GM23338 (cell line): ENCODE data around the gene RRP36. TPM values are rescaled to one million over a fixed set of nuclear protein-coding genes. Genes with fewer than 3 reads are reported as not detected.
A peak's percentile ranks its signal among the peaks of the same experiment; 100 is the strongest.

ENCODE experiments used
- ATAC-seq: fragments of 200-7000 bp; cut with Tn5 transposase; 3 replicates; pipeline ENCODE4 v1.9.1; 2020
- DNase-seq: peaks from one replicate; pipeline ENCODE4 v3.0.0-alpha.2; 2015; ENCODE audit warnings: low spot score
- H2AFZ ChIP-seq: fragments of 200-600 bp; sonication (generic); 2 replicates; pipeline ENCODE4 v1.8.0; 2016; ENCODE audit warnings: antibody characterized with exemption, mild to moderate bottlenecking, moderate library complexity
- H3F3A ChIP-seq: fragments of 200-600 bp; sonication (generic); replicated peaks from 2 replicates; pipeline ENCODE4 v1.8.0; 2017; ENCODE audit warnings: antibody characterized with exemption, mixed run types, low read depth
- H3K27ac ChIP-seq: fragments of 200-600 bp; sonication (generic); 2 replicates; pipeline ENCODE4 v1.6.1; 2016; ENCODE audit warnings: low read depth
- H3K27me3 ChIP-seq: fragments of 200-600 bp; sonication (generic); 2 replicates; pipeline ENCODE4 v1.8.0; 2016; ENCODE audit warnings: mild to moderate bottlenecking, mixed run types, moderate library complexity; ENCODE audit not compliant: insufficient read depth
- H3K36me3 ChIP-seq: fragments of 200-600 bp; sonication (generic); 2 replicates; pipeline ENCODE4 v1.8.0; 2016; ENCODE audit warnings: mild to moderate bottlenecking; ENCODE audit not compliant: insufficient read depth
- H3K4me1 ChIP-seq: fragments of 200-600 bp; sonication (generic); 2 replicates; pipeline ENCODE4 v1.8.0; 2016; ENCODE audit warnings: mild to moderate bottlenecking, moderate library complexity; ENCODE audit not compliant: insufficient read depth
- H3K4me2 ChIP-seq: fragments of 200-600 bp; sonication (generic); 2 replicates; pipeline ENCODE4 v1.7.1; 2017; ENCODE audit warnings: mixed run types
- H3K4me3 ChIP-seq: fragments of 200-600 bp; sonication (generic); 2 replicates; pipeline ENCODE4 v1.6.1; 2016; ENCODE audit warnings: mixed run types
- H3K79me2 ChIP-seq: fragments of 200-600 bp; sonication (generic); replicated peaks from 2 replicates; pipeline ENCODE4 v1.8.0; 2017; ENCODE audit warnings: mild to moderate bottlenecking; ENCODE audit not compliant: insufficient read depth
- H3K9me2 ChIP-seq: fragments of 200-600 bp; sonication (generic); 2 replicates; pipeline ENCODE4 v1.8.0; 2017; ENCODE audit not compliant: insufficient read depth
- H4K20me1 ChIP-seq: fragments of 200-600 bp; sonication (generic); replicated peaks from 2 replicates; pipeline ENCODE4 v1.8.0; 2017; ENCODE audit warnings: mild to moderate bottlenecking; ENCODE audit not compliant: insufficient read depth
- H3K27ac Mint-ChIP-seq: 2 replicates; pipeline ENCODE4 v1.8.0; 2020; ENCODE audit warnings: inconsistent platforms, mild to moderate bottlenecking, moderate library complexity, mixed read lengths
- H3K27me3 Mint-ChIP-seq: 3 replicates; pipeline ENCODE4 v1.8.0; 2022; ENCODE audit warnings: low read depth, mild to moderate bottlenecking, moderate library complexity, mixed read lengths, inconsistent platforms; ENCODE audit not compliant: insufficient read depth, poor library complexity
- H3K36me3 Mint-ChIP-seq: 3 replicates; pipeline ENCODE4 v1.8.0; 2021; ENCODE audit warnings: low read depth, mild to moderate bottlenecking, inconsistent platforms, moderate library complexity, mixed read lengths
- H3K4me1 Mint-ChIP-seq: 3 replicates; pipeline ENCODE4 v1.8.0; 2020; ENCODE audit warnings: mild to moderate bottlenecking, inconsistent platforms, mixed read lengths
- H3K4me3 Mint-ChIP-seq: 3 replicates; pipeline ENCODE4 v1.8.0; 2021; ENCODE audit warnings: moderate library complexity, mild to moderate bottlenecking, inconsistent platforms, mixed read lengths
- H3K9me3 Mint-ChIP-seq: 3 replicates; pipeline ENCODE4 v1.8.0; 2020; ENCODE audit warnings: moderate library complexity, mild to moderate bottlenecking, inconsistent platforms, mixed read lengths
- CREB1 ChIP-seq: fragments of 250-450 bp; sonication (Bioruptor Pico); IDR thresholded peaks from 2 replicates; pipeline ENCODE4 v1.5.0; 2020; ENCODE audit warnings: low read depth, mild to moderate bottlenecking, moderate library complexity
- EZH2 ChIP-seq: fragments of 200-600 bp; sonication (generic); IDR thresholded peaks from one replicate; pipeline ENCODE4 v1.8.0; 2017; ENCODE audit warnings: antibody characterized with exemption, mild to moderate bottlenecking, low read depth; ENCODE audit not compliant: unreplicated experiment
- EZH2phosphoT487 ChIP-seq: fragments of 200-600 bp; sonication (generic); IDR thresholded peaks from one replicate; pipeline ENCODE4 v1.8.1; 2018; ENCODE audit warnings: antibody characterized with exemption; ENCODE audit not compliant: unreplicated experiment
- JUNB ChIP-seq: IDR thresholded peaks from one replicate; pipeline ENCODE4 v1.6.1; 2016; ENCODE audit warnings: antibody characterized with exemption; ENCODE audit not compliant: unreplicated experiment
- NANOG ChIP-seq: IDR thresholded peaks from 2 replicates; pipeline ENCODE4 v1.6.1; 2016; ENCODE audit warnings: antibody characterized with exemption, borderline replicate concordance
- POLR2AphosphoS5 ChIP-seq: IDR thresholded peaks from 2 replicates; pipeline ENCODE4 v1.6.1; 2016; ENCODE audit warnings: antibody characterized with exemption, low read depth
- STAT1 ChIP-seq: IDR thresholded peaks from one replicate; pipeline ENCODE4 v1.6.1; 2016; ENCODE audit warnings: antibody characterized with exemption; ENCODE audit not compliant: unreplicated experiment
- ZNF114 ChIP-seq: fragments of 250-450 bp; sonication (Bioruptor Pico); IDR thresholded peaks from 2 replicates; pipeline ENCODE4 v1.5.0; 2020; ENCODE audit warnings: mild to moderate bottlenecking, moderate library complexity
- ZNF331 ChIP-seq: fragments of 250-450 bp; sonication (Bioruptor Pico); IDR thresholded peaks from 2 replicates; pipeline ENCODE4 v1.5.0; 2020; ENCODE audit warnings: low read depth, mild to moderate bottlenecking, moderate library complexity
- polyA plus RNA-seq: library from polyadenylated mRNA; unstranded; fragments of >200 nt; fragmentation: Nextera tagmentation; extraction: Ambion mirVana; gene quantifications from 2 replicates; pipeline ENCODE4 v1.2.1, GENCODE V29; 2016
- total RNA-seq: library from RNA; depleted of rRNA; stranded (reverse); fragments of >200 nt; shearing (Covaris generic); gene quantifications from 2 replicates; pipeline ENCODE4 v1.2.3, GENCODE V29; 2014
- TF ChIP-seq, protein P1 (sequence below): IDR thresholded peaks from one replicate; pipeline ENCODE4 v1.6.1; 2018; ENCODE audit warnings: antibody characterized with exemption; ENCODE audit not compliant: unreplicated experiment
- TF ChIP-seq, protein P2 (sequence below), 2 experiments: fragments of 200-600 bp in 1 of 2; sonication (generic) in 1 of 2; conservative IDR thresholded peaks; 2 replicates each; pipeline versions ENCODE4 v1.5.1 to v1.6.1; 2016 to 2017; ENCODE audit warnings: antibody characterized with exemption in 2 of 2, low read depth in 2 of 2, mild to moderate bottlenecking in 2 of 2, moderate library complexity in 1 of 2
- TF ChIP-seq, protein P3 (sequence below): fragments of 250-450 bp; sonication (Bioruptor Pico); IDR thresholded peaks from 2 replicates; pipeline ENCODE4 v1.5.0; 2020; ENCODE audit warnings: mild to moderate bottlenecking, moderate library complexity
- TF ChIP-seq, protein P4 (sequence below): IDR thresholded peaks from 2 replicates; pipeline ENCODE4 v1.6.1; 2016; ENCODE audit warnings: antibody characterized with exemption

The RRP36 gene
- total and polyA plus RNA-seq, 2 experiments from 2014 or later: 64.7 to 106 TPM

DNA sequence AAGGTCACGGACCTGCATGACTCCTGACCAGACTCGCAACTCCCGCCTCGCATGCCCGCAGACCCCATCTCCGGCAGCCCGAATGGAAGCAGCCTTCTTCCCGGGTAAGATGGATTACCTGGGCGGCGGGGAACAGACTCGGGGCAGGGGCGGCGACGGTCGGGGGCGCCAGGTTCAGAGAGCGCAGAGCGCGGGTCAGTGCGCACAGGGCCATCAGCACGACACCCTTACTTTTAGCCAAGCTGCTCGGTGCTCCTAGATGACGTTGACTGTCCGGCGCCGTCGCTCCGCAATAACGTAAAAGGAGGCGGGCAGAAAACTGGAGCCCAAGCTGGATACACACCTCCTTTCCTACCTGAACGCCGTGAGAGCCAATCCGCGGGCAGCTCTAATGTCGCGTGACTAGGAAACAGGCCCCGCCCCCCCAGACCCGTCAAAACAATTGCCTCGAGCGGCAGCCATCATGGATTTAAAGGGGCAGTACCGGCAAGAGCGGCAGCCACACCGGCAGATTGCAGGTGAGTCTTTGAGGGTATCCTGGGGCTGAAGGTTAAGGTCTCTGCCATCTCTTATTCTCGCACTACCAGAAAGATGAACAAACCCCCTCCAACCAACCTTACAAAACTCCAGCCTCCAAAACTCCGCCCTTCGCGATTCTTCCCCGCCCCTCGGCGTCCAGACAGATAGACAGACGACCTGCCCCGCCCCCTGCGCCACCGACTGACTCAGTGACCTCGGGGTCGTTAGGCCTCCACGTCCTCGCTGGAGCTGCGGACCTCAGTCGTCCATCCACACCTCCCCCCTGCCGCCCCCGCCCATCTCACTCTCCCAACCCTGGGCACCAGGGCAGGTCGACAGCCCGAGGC lies 38.0 kb downstream of the RRP36 start, which contains the start of the genes KLC4 and MRPL2:
KLC4 (plus strand) TSS at position 464 of the 866 bp plus-strand sequence. CDS start 1,705 bp downstream, outside the sequence.
MRPL2 (minus strand) TSS at position 267 of the 866 bp plus-strand sequence; CDS start at position 214, 53 bp downstream.
- peak within 1 kb of the TSS; percentile 97 for H3K4me3 Mint-ChIP-seq
- no peaks in the 10 kb centered on the region for H3K27me3 ChIP-seq
- H3F3A ChIP-seq: peaks cover 12% of the 10 kb centered on the region
- peaks cover 14% of the 10 kb centered on the region for H3K27me3 Mint-ChIP-seq
- TF ChIP-seq EZH2phosphoT487: no peak
- TF ChIP-seq, protein P1, sequence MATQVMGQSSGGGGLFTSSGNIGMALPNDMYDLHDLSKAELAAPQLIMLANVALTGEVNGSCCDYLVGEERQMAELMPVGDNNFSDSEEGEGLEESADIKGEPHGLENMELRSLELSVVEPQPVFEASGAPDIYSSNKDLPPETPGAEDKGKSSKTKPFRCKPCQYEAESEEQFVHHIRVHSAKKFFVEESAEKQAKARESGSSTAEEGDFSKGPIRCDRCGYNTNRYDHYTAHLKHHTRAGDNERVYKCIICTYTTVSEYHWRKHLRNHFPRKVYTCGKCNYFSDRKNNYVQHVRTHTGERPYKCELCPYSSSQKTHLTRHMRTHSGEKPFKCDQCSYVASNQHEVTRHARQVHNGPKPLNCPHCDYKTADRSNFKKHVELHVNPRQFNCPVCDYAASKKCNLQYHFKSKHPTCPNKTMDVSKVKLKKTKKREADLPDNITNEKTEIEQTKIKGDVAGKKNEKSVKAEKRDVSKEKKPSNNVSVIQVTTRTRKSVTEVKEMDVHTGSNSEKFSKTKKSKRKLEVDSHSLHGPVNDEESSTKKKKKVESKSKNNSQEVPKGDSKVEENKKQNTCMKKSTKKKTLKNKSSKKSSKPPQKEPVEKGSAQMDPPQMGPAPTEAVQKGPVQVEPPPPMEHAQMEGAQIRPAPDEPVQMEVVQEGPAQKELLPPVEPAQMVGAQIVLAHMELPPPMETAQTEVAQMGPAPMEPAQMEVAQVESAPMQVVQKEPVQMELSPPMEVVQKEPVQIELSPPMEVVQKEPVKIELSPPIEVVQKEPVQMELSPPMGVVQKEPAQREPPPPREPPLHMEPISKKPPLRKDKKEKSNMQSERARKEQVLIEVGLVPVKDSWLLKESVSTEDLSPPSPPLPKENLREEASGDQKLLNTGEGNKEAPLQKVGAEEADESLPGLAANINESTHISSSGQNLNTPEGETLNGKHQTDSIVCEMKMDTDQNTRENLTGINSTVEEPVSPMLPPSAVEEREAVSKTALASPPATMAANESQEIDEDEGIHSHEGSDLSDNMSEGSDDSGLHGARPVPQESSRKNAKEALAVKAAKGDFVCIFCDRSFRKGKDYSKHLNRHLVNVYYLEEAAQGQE: no peak
- TF ChIP-seq, protein P2, sequence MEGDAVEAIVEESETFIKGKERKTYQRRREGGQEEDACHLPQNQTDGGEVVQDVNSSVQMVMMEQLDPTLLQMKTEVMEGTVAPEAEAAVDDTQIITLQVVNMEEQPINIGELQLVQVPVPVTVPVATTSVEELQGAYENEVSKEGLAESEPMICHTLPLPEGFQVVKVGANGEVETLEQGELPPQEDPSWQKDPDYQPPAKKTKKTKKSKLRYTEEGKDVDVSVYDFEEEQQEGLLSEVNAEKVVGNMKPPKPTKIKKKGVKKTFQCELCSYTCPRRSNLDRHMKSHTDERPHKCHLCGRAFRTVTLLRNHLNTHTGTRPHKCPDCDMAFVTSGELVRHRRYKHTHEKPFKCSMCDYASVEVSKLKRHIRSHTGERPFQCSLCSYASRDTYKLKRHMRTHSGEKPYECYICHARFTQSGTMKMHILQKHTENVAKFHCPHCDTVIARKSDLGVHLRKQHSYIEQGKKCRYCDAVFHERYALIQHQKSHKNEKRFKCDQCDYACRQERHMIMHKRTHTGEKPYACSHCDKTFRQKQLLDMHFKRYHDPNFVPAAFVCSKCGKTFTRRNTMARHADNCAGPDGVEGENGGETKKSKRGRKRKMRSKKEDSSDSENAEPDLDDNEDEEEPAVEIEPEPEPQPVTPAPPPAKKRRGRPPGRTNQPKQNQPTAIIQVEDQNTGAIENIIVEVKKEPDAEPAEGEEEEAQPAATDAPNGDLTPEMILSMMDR (conservative IDR thresholded peaks at IDR 0.05; ENCODE audit: low read depth in 2 of 2): no peak
- TF ChIP-seq ZNF331 (CRISPR knock-in tag): no peak
- no peak for TF ChIP-seq STAT1
- TF ChIP-seq, protein P3, sequence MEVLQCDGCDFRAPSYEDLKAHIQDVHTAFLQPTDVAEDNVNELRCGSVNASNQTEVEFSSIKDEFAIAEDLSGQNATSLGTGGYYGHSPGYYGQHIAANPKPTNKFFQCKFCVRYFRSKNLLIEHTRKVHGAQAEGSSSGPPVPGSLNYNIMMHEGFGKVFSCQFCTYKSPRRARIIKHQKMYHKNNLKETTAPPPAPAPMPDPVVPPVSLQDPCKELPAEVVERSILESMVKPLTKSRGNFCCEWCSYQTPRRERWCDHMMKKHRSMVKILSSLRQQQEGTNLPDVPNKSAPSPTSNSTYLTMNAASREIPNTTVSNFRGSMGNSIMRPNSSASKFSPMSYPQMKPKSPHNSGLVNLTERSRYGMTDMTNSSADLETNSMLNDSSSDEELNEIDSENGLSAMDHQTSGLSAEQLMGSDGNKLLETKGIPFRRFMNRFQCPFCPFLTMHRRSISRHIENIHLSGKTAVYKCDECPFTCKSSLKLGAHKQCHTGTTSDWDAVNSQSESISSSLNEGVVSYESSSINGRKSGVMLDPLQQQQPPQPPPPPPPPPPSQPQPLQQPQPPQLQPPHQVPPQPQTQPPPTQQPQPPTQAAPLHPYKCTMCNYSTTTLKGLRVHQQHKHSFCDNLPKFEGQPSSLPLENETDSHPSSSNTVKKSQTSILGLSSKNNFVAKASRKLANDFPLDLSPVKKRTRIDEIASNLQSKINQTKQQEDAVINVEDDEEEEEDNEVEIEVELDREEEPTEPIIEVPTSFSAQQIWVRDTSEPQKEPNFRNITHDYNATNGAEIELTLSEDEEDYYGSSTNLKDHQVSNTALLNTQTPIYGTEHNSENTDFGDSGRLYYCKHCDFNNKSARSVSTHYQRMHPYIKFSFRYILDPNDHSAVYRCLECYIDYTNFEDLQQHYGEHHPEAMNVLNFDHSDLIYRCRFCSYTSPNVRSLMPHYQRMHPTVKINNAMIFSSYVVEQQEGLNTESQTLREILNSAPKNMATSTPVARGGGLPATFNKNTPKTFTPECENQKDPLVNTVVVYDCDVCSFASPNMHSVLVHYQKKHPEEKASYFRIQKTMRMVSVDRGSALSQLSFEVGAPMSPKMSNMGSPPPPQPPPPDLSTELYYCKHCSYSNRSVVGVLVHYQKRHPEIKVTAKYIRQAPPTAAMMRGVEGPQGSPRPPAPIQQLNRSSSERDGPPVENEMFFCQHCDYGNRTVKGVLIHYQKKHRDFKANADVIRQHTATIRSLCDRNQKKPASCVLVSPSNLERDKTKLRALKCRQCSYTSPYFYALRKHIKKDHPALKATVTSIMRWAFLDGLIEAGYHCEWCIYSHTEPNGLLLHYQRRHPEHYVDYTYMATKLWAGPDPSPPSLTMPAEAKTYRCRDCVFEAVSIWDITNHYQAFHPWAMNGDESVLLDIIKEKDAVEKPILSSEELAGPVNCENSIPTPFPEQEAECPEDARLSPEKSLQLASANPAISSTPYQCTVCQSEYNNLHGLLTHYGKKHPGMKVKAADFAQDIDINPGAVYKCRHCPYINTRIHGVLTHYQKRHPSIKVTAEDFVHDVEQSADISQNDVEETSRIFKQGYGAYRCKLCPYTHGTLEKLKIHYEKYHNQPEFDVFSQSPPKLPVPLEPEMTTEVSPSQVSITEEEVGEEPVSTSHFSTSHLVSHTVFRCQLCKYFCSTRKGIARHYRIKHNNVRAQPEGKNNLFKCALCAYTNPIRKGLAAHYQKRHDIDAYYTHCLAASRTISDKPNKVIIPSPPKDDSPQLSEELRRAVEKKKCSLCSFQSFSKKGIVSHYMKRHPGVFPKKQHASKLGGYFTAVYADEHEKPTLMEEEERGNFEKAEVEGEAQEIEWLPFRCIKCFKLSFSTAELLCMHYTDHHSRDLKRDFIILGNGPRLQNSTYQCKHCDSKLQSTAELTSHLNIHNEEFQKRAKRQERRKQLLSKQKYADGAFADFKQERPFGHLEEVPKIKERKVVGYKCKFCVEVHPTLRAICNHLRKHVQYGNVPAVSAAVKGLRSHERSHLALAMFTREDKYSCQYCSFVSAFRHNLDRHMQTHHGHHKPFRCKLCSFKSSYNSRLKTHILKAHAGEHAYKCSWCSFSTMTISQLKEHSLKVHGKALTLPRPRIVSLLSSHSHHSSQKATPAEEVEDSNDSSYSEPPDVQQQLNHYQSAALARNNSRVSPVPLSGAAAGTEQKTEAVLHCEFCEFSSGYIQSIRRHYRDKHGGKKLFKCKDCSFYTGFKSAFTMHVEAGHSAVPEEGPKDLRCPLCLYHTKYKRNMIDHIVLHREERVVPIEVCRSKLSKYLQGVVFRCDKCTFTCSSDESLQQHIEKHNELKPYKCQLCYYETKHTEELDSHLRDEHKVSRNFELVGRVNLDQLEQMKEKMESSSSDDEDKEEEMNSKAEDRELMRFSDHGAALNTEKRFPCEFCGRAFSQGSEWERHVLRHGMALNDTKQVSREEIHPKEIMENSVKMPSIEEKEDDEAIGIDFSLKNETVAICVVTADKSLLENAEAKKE (CRISPR knock-in tag): no peak
- TF ChIP-seq, protein P4, sequence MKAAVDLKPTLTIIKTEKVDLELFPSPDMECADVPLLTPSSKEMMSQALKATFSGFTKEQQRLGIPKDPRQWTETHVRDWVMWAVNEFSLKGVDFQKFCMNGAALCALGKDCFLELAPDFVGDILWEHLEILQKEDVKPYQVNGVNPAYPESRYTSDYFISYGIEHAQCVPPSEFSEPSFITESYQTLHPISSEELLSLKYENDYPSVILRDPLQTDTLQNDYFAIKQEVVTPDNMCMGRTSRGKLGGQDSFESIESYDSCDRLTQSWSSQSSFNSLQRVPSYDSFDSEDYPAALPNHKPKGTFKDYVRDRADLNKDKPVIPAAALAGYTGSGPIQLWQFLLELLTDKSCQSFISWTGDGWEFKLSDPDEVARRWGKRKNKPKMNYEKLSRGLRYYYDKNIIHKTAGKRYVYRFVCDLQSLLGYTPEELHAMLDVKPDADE: peak; percentile 75; the same call in 1 of the 2 replicates
- TF ChIP-seq EZH2: no peak
- TF ChIP-seq JUNB: no peak
- no peak for TF ChIP-seq ZNF114 (CRISPR knock-in tag)
- TF ChIP-seq NANOG: no peak
- TF ChIP-seq CREB1: peak; percentile 99
- TF ChIP-seq POLR2AphosphoS5: peak; percentile 85
- peaks cover 5% of the 10 kb centered on the region; the same call in 1 of the 2 replicates for H3K36me3 ChIP-seq
- peak within 1 kb of the TSS; percentile 100 for H3K4me3 ChIP-seq
- H3K79me2 ChIP-seq: peaks cover 28% of the 10 kb centered on the region
- peak within 1 kb of the TSS; percentile 99 for H3K27ac Mint-ChIP-seq
- DNase-seq (peak; percentile 100), ATAC-seq (peak; percentile 89)
- no peaks in the 10 kb centered on the region for H3K9me2 ChIP-seq
- H3K36me3 Mint-ChIP-seq: peaks cover 22% of the 10 kb centered on the region
- peak within 1 kb of the TSS; percentile 100 for H3K4me2 ChIP-seq
- H4K20me1 ChIP-seq: no peaks in the 10 kb centered on the region
- peaks cover 9% of the 10 kb centered on the region for H3K4me1 ChIP-seq
- H3K4me1 Mint-ChIP-seq: peaks cover 30% of the 10 kb centered on the region
- peak within 1 kb of the TSS; percentile 86 for H2AFZ ChIP-seq
- peak within 1 kb of the TSS; percentile 94 for H3K27ac ChIP-seq
- H3K9me3 Mint-ChIP-seq: no peaks in the 10 kb centered on the region; the same call in 1 of the 3 replicates
